ENCODE results near the gene SERPIND1. TPM values are rescaled to one million over a fixed set of nuclear protein-coding genes. Genes with fewer than 3 reads are reported as not detected.
A peak's percentile ranks its signal among the peaks of the same experiment; 100 is the strongest.
"Not testable (repeated sequence)": the region's sequence is repeated elsewhere in the genome, so short reads cannot be mapped to it uniquely, and the experiment has no call there.

The SERPIND1 gene
- total RNA-seq, result 261 TPM

GRCh38 chr22:20773793-20774212, at the start of gene SERPIND1:
Gene SERPIND1, plus strand, starts transcription at chr22:20774113. Its CDS starts 5,200 bp downstream, at chr22:20779313.
- peak; percentile 82 for DNase-seq (ENCODE audit: low spot score)
- ATAC-seq, result peak; percentile 56

GRCh38 chr22:20724676-20725454, 49.0 kb upstream of the SERPIND1 start:
- no peak for ATAC-seq
- no peak for DNase-seq (ENCODE audit: low spot score)

DNA sequence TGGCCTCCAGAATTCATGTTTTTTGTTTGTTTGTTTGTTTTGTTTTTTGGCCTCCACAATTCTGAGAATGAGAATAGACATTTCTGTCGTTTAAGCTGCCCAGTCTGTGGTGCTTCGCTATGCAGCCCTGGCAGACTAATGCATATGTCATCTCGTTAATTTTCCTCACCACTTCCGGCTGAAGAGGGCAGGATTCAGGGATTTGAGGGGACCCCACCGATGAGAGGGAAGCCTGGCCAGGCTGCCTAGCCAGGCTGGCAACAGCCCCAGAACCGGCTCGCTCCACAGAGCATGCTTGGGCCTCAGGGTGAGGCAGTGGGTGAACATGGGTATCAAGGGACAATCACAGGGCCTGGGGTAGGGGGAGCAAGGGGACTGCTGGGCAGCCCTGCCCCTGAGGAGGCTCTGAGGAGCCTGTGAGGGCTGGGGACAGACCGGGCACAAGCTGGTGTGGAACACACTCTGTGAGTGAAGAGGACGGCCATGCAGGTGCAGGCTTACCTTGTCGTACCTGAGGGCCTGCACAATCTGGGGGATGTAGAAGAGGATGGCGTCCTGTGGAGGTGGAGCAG, 47.8 kb upstream of the SERPIND1 start:
- ATAC-seq (no peak), DNase-seq (ENCODE audit: low spot score) (no peak)

DNA sequence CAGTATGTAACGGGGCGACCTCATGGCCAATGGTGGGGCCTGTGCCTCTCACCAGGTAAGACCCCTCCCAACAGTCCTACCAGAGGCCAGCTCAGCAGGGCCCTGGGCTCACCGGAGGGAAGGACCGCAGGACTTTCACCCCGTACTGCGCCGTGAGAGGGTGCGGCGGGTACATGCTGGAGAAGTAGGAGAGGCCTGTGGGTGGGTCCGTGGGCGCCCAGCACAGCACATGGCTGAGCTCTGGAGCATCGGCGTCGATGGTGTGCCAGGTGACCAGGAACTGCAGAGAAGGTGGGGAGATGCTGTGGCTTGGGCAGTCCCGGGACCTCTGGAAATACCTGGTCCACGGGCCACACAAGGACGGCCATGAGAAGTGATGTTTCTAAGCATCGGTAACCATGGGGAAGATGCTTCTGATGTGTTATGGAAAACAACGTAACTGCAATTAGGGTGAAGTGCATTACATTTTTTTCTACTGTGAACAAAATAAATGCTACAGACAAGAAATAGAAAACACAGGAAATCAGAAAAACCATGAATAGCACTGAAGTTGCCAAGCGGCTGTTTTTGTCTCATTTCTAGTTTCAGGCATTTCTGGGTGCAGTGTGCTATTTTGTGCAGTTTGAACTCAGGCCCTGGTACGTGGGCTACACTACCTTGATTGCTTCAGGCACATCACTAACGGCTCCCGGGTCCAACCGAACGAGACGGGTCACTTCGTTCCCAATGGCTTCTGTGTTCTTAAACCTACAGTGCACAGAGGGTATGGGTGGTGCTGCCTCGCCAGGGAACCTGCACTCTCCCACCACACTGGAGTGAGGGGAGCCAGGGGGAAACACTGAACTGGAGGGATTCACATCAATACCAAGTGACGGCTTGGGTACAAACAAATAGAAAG, 46.5 kb upstream of the SERPIND1 start:
- ATAC-seq (no peak), DNase-seq (ENCODE audit: low spot score) (no peak)

DNA sequence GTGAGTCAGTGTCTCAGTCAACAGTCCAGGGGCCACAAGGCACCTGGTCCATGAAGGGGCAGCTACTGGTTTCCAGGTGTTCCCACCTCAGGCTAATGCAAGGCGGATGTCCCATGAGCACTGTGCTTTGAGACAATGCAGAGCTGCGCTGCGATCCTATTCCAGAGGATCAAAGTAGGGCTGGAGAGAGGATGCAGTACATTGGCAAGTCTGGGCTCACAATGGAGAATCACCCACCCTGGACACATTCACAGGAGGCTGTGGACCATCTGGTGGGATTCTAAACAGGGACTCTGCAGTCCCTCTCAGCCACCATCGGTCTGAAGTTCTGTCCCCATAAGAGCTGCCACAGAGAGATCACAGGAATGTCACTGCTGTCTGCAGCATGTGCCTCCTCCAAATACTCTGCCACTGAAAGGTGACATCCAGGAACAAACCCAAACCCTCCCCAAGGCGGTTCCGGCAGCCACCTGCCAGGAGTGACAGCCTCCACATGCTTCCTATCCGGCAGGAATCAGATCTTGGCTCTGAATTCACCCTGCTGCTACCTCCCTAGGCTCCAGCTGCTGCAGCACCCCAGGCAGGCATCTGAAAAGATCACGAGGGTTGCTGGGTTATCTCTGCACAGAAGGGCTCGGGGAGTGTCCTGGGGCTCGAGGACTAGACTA, 45.3 kb upstream of the SERPIND1 start:
- DNase-seq (ENCODE audit: low spot score), result no peak

GRCh38 chr22:20729194-20729593, 44.7 kb upstream of the SERPIND1 start:
- DNase-seq (ENCODE audit: low spot score), result no peak
- peak; percentile 11 for ATAC-seq

More for the DNA sequence above, 45.3 kb upstream of the SERPIND1 start:
- no peak for ATAC-seq

DNA sequence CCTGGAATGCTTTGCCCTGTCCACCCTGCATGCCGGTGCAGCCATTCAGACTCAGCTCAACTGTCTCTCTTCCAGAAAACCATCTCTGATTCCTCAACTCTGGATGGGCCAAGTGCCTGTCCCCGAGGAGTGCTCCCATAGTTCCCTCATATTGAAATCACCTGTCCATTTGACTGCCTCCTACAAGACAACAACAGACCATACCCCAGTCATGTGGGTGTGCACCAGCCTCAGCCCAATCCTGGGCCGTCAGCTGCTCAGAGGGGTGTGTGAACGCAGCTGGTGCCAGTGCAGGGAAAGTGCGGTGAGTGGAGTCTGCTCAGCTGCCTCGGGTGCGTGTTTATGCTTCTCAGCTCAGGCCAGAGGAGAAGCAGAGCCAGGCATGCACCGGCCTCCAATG, 41.5 kb upstream of the SERPIND1 start:
- not testable (repeated sequence) for ATAC-seq; DNase-seq (ENCODE audit: low spot score)

GRCh38 chr22:20735356-20736162, 38.4 kb upstream of the SERPIND1 start:
- DNase-seq (ENCODE audit: low spot score) (peak; percentile 79), ATAC-seq (peak; percentile 90)

GRCh38 chr22:20736891-20737290, 37.0 kb upstream of the SERPIND1 start:
- not testable (repeated sequence) for ATAC-seq; DNase-seq (ENCODE audit: low spot score)

DNA sequence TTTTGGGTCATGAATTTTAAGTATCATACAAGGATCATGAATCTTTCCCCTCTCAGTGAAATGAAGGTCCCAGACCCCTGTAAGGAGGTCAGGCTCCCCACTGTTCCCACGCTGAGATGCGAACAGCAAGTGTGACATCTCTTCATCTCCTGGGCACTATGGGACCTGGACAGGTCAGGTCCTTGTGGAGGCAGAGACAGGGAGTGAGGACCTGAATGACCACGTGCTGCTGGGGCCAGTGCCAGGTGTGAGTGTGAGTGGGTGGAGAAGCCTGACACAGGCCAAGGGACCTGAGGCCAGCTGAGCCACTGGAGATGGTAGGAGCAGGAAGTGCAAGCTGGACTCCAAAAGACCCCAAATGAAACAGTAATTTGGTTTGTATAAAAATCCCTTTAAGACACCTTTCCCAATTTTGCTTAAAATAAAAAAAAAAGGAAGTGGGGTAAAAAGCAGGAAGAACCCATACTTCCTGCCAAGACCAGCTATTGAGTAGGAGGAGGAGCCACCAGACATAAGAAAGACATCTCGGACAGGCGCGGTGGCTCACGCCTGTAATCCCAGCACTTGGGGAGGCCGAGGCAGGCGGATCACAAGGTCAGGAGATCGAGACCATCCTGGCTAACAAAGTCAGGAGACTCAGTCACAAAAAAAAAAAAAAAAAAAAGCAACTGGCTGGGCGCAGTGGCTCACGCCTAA, 35.4 kb upstream of the SERPIND1 start:
- peak; percentile 59 for DNase-seq (ENCODE audit: low spot score)
- no peak for ATAC-seq

DNA sequence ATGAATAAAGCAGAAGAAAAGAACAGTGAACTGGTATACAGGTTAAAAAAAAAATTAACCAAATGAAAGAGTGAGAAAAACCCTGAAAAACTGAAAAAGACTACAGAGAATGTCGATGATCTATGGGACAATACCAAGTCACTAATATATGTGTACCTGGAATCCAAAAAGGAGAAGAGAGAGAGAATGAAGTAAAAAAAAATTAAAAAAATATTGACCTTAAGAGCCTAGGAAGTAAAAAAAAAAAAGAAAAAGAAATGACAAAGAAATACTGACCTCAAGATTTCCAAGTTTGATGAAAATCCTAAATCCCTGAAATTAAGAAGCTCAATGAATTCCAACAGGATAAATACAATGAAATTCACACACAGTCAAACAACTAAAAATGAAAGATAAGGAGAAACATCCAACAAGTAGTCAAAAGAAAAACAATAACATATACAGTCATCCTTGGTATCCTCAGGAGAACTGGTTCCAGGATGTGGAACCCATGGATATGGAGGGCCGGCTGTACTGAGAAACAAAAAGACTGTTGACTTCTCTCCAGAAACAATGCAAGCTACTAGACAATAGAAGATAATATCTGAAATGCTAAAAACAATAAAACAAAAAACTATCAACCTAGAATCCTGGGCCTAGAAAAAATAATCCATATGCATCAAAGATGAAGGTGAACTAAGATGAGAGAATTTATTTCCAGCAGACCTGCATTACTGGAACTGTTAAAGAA, 33.5 kb upstream of the SERPIND1 start:
- ATAC-seq (no peak), DNase-seq (ENCODE audit: low spot score) (no peak)

GRCh38 chr22:20741008-20741633, 32.8 kb upstream of the SERPIND1 start:
- ATAC-seq, result no peak
- no peak for DNase-seq (ENCODE audit: low spot score)

DNA sequence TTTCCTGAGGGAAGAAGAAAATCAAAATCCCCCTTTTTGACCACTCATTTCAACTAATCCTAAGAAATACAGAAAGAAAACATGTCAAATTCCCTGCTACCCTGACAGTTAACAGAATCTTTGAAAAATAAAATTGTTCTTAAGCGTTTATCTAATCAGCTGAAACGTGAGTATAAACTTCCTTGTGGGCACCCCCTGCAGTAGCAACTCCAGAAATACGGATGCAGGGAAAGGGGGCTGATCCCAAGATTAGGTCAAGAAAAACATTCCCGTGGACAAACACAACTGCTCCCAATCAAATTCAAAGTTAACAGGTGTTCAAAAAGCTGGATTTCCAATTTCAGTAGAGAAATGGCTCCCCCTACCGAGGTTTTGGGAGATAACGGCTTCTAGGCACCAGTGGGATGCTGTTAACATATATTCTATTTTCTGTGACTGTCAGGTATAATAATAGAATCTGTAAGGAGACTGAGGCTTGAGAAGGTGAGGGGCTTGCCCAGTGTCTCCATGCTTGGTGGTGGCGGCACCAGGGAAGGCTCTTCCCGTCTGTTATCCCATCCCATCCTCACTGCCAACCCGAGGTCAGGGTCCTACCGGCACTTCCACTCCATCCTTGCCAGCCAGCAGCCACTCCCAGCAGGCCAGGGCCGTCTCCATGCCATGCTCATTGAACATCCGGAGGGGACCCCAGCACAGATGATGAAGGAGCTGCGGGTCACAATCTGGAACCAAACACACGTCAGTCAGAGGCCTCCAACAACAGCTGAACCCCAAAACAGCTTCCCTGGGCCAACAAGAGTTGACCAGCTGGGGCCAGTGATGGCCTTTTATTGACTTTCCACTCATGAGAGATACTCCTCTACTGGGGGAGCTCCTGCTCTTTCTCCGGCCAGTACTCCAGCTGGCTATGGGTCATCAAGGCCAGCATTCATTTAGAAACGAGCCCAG, 32.0 kb upstream of the SERPIND1 start:
- ATAC-seq, result peak; percentile 83
- no peak for DNase-seq (ENCODE audit: low spot score)

DNA sequence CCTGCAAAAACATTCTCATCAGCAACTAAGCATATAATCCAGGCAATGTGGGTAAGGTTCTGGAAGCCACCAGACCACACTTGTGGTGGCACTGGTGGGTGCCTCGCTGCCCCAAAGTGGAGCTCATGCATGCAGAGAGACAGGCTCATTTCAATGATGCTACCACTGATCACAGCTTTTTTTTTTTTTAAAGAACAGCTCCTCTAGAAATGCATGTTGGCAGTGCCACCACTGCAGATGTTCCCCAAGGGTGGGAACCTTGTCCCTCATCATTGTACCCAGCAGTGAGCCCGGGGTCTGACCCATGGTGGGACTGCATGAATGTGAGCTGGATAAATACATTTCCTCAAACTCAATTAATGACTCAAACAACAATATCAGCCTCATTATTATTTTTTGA, 31.1 kb upstream of the SERPIND1 start:
- ATAC-seq, result no peak
- DNase-seq (ENCODE audit: low spot score), result no peak

- ATAC-seq (no peak), DNase-seq (ENCODE audit: low spot score) (no peak)
These were observed 29.5 kb upstream of the SERPIND1 start for GRCh38 chr22:20744456-20744855.

DNA sequence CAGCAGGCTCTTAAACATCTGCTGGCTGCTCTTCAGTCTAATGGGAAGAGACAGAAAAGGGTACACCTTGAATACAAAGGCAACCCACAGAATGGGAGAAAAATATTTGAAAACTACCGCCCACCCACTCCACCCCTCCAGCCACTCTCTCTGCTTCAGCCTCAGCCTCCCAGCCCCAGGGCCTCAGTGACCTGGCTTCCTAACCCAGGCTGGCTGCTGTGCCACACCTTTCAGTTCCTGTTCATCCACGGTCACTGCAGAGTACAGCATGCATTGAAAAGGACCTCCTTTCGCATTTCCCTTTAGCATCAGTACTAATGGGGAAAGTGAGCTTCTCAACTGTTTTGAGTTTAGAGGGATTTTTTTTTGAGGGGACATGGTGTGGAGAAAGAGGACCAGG, 28.8 kb upstream of the SERPIND1 start:
- ATAC-seq, result no peak
- no peak for DNase-seq (ENCODE audit: low spot score)
